Measurements from ENCODE around the gene KCNAB1. TPM values are rescaled to one million over a fixed set of nuclear protein-coding genes. Genes with fewer than 3 reads are reported as not detected.

The KCNAB1 gene
- total RNA-seq, 1 experiment from 2014 or later, result not detected

- H3K27ac ChIP-seq (ENCODE audit: low read length), result no peak overlapping the region
- no peak for ATAC-seq
- no peaks in the 10 kb centered on the region for H3K36me3 ChIP-seq (ENCODE audit: low read depth, low read length)
- intact Hi-C loops (cut with micrococcal nuclease), result no loop called here
- TF ChIP-seq CTCF (conservative IDR thresholded peaks at IDR 0.05; ENCODE audit: low read depth, low read length) (no peak), EZH2 (IDR thresholded peaks at IDR 0.05; ENCODE audit: low read length, unreplicated experiment) (no peak)
- no TSS peak for BruUV-seq (replicated peaks)
- no peaks in the 10 kb centered on the region for H3K27me3 ChIP-seq (ENCODE audit: low read length)
- H3K4me2 ChIP-seq (ENCODE audit: low read length), result no peak overlapping the region
- no peaks in the 10 kb centered on the region for H3K9me3 ChIP-seq (ENCODE audit: low read length)
- H2AFZ ChIP-seq (ENCODE audit: low read length), result no peak overlapping the region
- DNase-seq, result no peak
- peaks cover 28% of the 10 kb centered on the region for H3K4me1 ChIP-seq (ENCODE audit: insufficient read depth, low read length)
- ChIA-PET CTCF (no interaction called here), POLR2A (ENCODE audit: unreplicated experiment) (no interaction called here)
- H3F3A ChIP-seq (ENCODE audit: low read length, unreplicated experiment), result no peaks in the 10 kb centered on the region
- no peaks in the 10 kb centered on the region for H4K20me1 ChIP-seq (ENCODE audit: low read length)
- H3K79me2 ChIP-seq (ENCODE audit: low read length), result no peaks in the 10 kb centered on the region
- no peak overlapping the region for H3K4me3 ChIP-seq (ENCODE audit: low read length)
- H3K9ac ChIP-seq (ENCODE audit: low read length), result no peak overlapping the region
- no peaks in the 10 kb centered on the region for H3K9me2 ChIP-seq (replicated peaks; ENCODE audit: low read length)
These were observed 412.4 kb downstream of the KCNAB1 start for GRCh38 chr3:156532730-156533129.

GRCh38 chr3:156533205-156533604 is 412.8 kb downstream of the KCNAB1 start:
- CTCF ChIA-PET, result no interaction called here
- H3K4me2 ChIP-seq (ENCODE audit: low read length), result no peak overlapping the region

More at GRCh38 chr3:156533205-156533604, 412.8 kb downstream of the KCNAB1 start:
- Histone ChIP-seq H3K4me1 (ENCODE audit: insufficient read depth, low read length) (peaks cover 28% of the 10 kb centered on the region), H4K20me1 (ENCODE audit: low read length) (no peaks in the 10 kb centered on the region), H3K27ac (ENCODE audit: low read length) (no peak overlapping the region), H2AFZ (ENCODE audit: low read length) (no peak overlapping the region), H3K36me3 (ENCODE audit: low read depth, low read length) (no peaks in the 10 kb centered on the region; the same call in 1 of the 2 replicates), H3K4me3 (ENCODE audit: low read length) (no peak overlapping the region), H3F3A (ENCODE audit: low read length, unreplicated experiment) (no peaks in the 10 kb centered on the region), H3K9me2 (replicated peaks; ENCODE audit: low read length) (no peaks in the 10 kb centered on the region), H3K9me3 (ENCODE audit: low read length) (no peaks in the 10 kb centered on the region), H3K79me2 (ENCODE audit: low read length) (no peaks in the 10 kb centered on the region), H3K9ac (ENCODE audit: low read length) (no peak overlapping the region), H3K27me3 (ENCODE audit: low read length) (no peaks in the 10 kb centered on the region)
- DNase-seq (no peak), ATAC-seq (no peak)
- intact Hi-C loops (cut with micrococcal nuclease), result no loop called here
- BruUV-seq (replicated peaks), result no TSS peak
- TF ChIP-seq EZH2phosphoT487 (IDR thresholded peaks at IDR 0.05; ENCODE audit: borderline replicate concordance, low read length) (no peak), CTCF (conservative IDR thresholded peaks at IDR 0.05; ENCODE audit: low read depth, low read length) (no peak), EZH2 (IDR thresholded peaks at IDR 0.05; ENCODE audit: low read length, unreplicated experiment) (no peak)
- POLR2A ChIA-PET (ENCODE audit: unreplicated experiment), result no interaction called here

All from PC-3 (cell line).